H1 (cell line): Measurements from ENCODE around the gene ENDOV.
"Not testable (repeated sequence)": the region's sequence is repeated elsewhere in the genome, so short reads cannot be mapped to it uniquely, and the experiment has no call there.

Source experiments
- CHD1 ChIP-seq: IDR thresholded peaks from 2 replicates; pipeline ENCODE4 v1.6.1; 2012; ENCODE audit warnings: low read depth, low read length, improper control_type of control experiment
- EZH2 ChIP-seq: fragments of 200-600 bp; sonication (generic); IDR thresholded peaks from 2 replicates; pipeline ENCODE4 v1.7.1; 2012; ENCODE audit warnings: low read depth, mild to moderate bottlenecking, moderate library complexity, low read length, inconsistent platforms; ENCODE audit not compliant: severe bottlenecking
- JUN ChIP-seq: IDR thresholded peaks from 2 replicates; pipeline ENCODE4 v1.6.1; 2011; ENCODE audit warnings: low read depth, mild to moderate bottlenecking, improper control_type of control experiment, low read length
- POLR2A ChIP-seq, 2 experiments: IDR thresholded peaks; 1 replicate in 1 of 2; 2 replicates in 1 of 2; pipeline ENCODE4 v1.6.1; 2011; ENCODE audit warnings: low read depth in 2 of 2, low read length in 2 of 2, mild to moderate bottlenecking in 2 of 2; ENCODE audit errors: control extremely low read depth in 1 of 2
- POLR2AphosphoS5 ChIP-seq: IDR thresholded peaks from 2 replicates; pipeline ENCODE4 v1.6.1; 2011; ENCODE audit warnings: low read depth, low read length
- RXRA ChIP-seq: IDR thresholded peaks from 2 replicates; pipeline ENCODE4 v1.6.1; 2011; ENCODE audit warnings: low read depth, mild to moderate bottlenecking, low read length, moderate library complexity; ENCODE audit not compliant: insufficient read depth
- TCF12 ChIP-seq: IDR thresholded peaks from 2 replicates; pipeline ENCODE4 v1.6.1; 2011; ENCODE audit warnings: low read depth, mild to moderate bottlenecking, low read length

- TF ChIP-seq EZH2; POLR2A (IDR thresholded peaks at IDR 0.05; ENCODE audit: control extremely low read depth in 1 of 2, low read depth in 2 of 2, low read length in 2 of 2); CHD1; RXRA; JUN; POLR2AphosphoS5; TCF12: not testable (repeated sequence)
Observed at GRCh38 chr17:80401086-80401485, 13.9 kb upstream of the ENDOV start.
